SK-N-SH (cell line): ENCODE results near the gene TTLL7. TPM values are rescaled to one million over a fixed set of nuclear protein-coding genes. Genes with fewer than 3 reads are reported as not detected.

Experiments
- CTCF ChIA-PET: fragments of 300-600, 350-600 bp; formaldehyde crosslinking; extraction: SDS; loops from one replicate; lab custom pipeline; 2021; lab: Yijun Ruan, JAX
- POLR2A ChIA-PET: fragments of 350-600 bp; sonication (Branson Sonifier 250); formaldehyde crosslinking; extraction: SDS; loops from one replicate; lab custom pipeline; 2020; ENCODE audit warnings: antibody characterized with exemption, inconsistent platforms; lab: Yijun Ruan, JAX
- DNase-seq: peaks from one replicate; pipeline ENCODE4 v3.0.0; 2012
- H2AFZ ChIP-seq: fragments of 200-600 bp; sonication (generic); 2 replicates; pipeline ENCODE4 v1.8.1; 2016; ENCODE audit warnings: antibody characterized with exemption, mild to moderate bottlenecking, low read depth
- H3F3A ChIP-seq: fragments of 200-600 bp; sonication (generic); replicated peaks from 2 replicates; pipeline ENCODE3; 2016; ENCODE audit warnings: antibody characterized with exemption, mild to moderate bottlenecking; ENCODE audit not compliant: insufficient read depth
- H3K27ac ChIP-seq, 2 experiments: fragments of 200-500 bp in 1 of 2; fragments of 200-600 bp in 1 of 2; sonication (Bioruptor generic) in 1 of 2; sonication (generic), shearing (Covaris generic) in 1 of 2; 2 replicates each; pipeline versions ENCODE4 v1.5.1 to v1.6.1; 2014 to 2016; ENCODE audit warnings: low read depth in 2 of 2, inconsistent platforms in 1 of 2, low read length in 1 of 2, mild to moderate bottlenecking in 1 of 2, mixed read lengths in 1 of 2
- H3K27me3 ChIP-seq: fragments of 200-600 bp; sonication (generic), shearing (Covaris generic); 2 replicates; pipeline ENCODE4 v1.6.1; 2016; ENCODE audit warnings: mixed run types; ENCODE audit not compliant: insufficient read depth
- H3K36me3 ChIP-seq, 2 experiments: fragments of 200-500 bp in 1 of 2; fragments of 200-600 bp in 1 of 2; sonication (Bioruptor generic) in 1 of 2; sonication (generic) in 1 of 2; replicated peaks in 1 of 2; 2 replicates each; pipeline versions ENCODE3 to v1.5.1; 2014 to 2016; ENCODE audit warnings: low read length in 1 of 2, mild to moderate bottlenecking in 1 of 2; ENCODE audit not compliant: insufficient read depth in 2 of 2, control insufficient read depth in 1 of 2
- H3K4me1 ChIP-seq, 2 experiments: fragments of 200-500 bp in 1 of 2; fragments of 200-600 bp in 1 of 2; sonication (Bioruptor generic) in 1 of 2; sonication (generic), shearing (Covaris generic) in 1 of 2; 2 replicates each; pipeline versions ENCODE4 v1.5.1 to v1.6.1; 2014 to 2016; ENCODE audit warnings: low read depth in 1 of 2, low read length in 1 of 2, mixed run types in 1 of 2; ENCODE audit not compliant: insufficient read depth in 2 of 2, control insufficient read depth in 1 of 2
- H3K4me2 ChIP-seq: fragments of 200-600 bp; sonication (generic), shearing (Covaris generic); 2 replicates; pipeline ENCODE4 v1.6.1; 2017; ENCODE audit warnings: mixed run types
- H3K4me3 ChIP-seq, 2 experiments: fragments of 200-500 bp in 1 of 2; fragments of 200-600 bp in 1 of 2; sonication (Bioruptor generic) in 1 of 2; sonication (generic), shearing (Covaris generic) in 1 of 2; 2 replicates each; pipeline versions ENCODE4 v1.5.1 to v1.8.1; 2014 to 2016; ENCODE audit warnings: low read depth in 2 of 2, inconsistent platforms in 1 of 2, low read length in 1 of 2, mild to moderate bottlenecking in 1 of 2, mixed read lengths in 1 of 2, moderate library complexity in 1 of 2
- H3K79me2 ChIP-seq: fragments of 200-600 bp; sonication (generic); 2 replicates; pipeline ENCODE4 v1.8.1; 2017; ENCODE audit warnings: mild to moderate bottlenecking; ENCODE audit not compliant: insufficient read depth
- H3K9ac ChIP-seq: fragments of 200-600 bp; sonication (generic); 2 replicates; pipeline ENCODE4 v1.6.1; 2017; ENCODE audit warnings: mixed run types
- H3K9me2 ChIP-seq: fragments of 200-600 bp; sonication (generic); 2 replicates; pipeline ENCODE4 v1.6.1; 2017; ENCODE audit warnings: mixed run types
- H3K9me3 ChIP-seq: fragments of 200-600 bp; sonication (generic); 2 replicates; pipeline ENCODE4 v1.6.1; 2017; ENCODE audit warnings: mixed run types, mild to moderate bottlenecking, moderate library complexity
- H4K20me1 ChIP-seq: fragments of 200-600 bp; sonication (generic); 2 replicates; pipeline ENCODE4 v1.6.1; 2017; ENCODE audit warnings: mild to moderate bottlenecking, mixed run types; ENCODE audit not compliant: insufficient read depth
- CHD2 ChIP-seq: fragments of 150-350 bp; IDR thresholded peaks from 2 replicates; pipeline ENCODE4 v1.6.1; 2018; ENCODE audit warnings: low read length; ENCODE audit not compliant: partially characterized antibody
- EZH2phosphoT487 ChIP-seq: fragments of 200-600 bp; sonication (generic); IDR thresholded peaks from 2 replicates; pipeline ENCODE4 v1.6.1; 2017; ENCODE audit warnings: low read depth, mixed run types, mild to moderate bottlenecking, antibody characterized with exemption, moderate library complexity, borderline replicate concordance
- FOSL2 ChIP-seq: IDR thresholded peaks from 2 replicates; pipeline ENCODE4 v1.4.0; 2012; ENCODE audit warnings: low read depth, mild to moderate bottlenecking, moderate library complexity, borderline replicate concordance
- FOXM1 ChIP-seq: IDR thresholded peaks from 2 replicates; pipeline ENCODE4 v1.4.0; 2012; ENCODE audit warnings: low read depth, mild to moderate bottlenecking
- MXI1 ChIP-seq: IDR thresholded peaks from 2 replicates; pipeline ENCODE4 v1.6.1; 2012; ENCODE audit warnings: mild to moderate bottlenecking, low read depth, low read length, improper control_type of control experiment
- NFIC ChIP-seq: IDR thresholded peaks from 2 replicates; pipeline ENCODE4 v1.4.0; 2012; ENCODE audit warnings: borderline replicate concordance
- SIN3A ChIP-seq: IDR thresholded peaks from 2 replicates; pipeline ENCODE4 v1.6.1; 2012; ENCODE audit warnings: low read depth, mild to moderate bottlenecking, low read length, moderate library complexity, borderline replicate concordance
- TAF1 ChIP-seq: IDR thresholded peaks from 2 replicates; pipeline ENCODE4 v1.6.1; 2012; ENCODE audit warnings: low read depth, mild to moderate bottlenecking, low read length, moderate library complexity, borderline replicate concordance
- TCF12 ChIP-seq: IDR thresholded peaks from 2 replicates; pipeline ENCODE4 v1.4.0; 2012
- WGBS: methylation state at CpG from one replicate; pipeline ENCODE4 v1.1.6; 2017; ENCODE audit warnings: low lambda C conversion rate; 5-methylcytosine and 5-hydroxymethylcytosine counted together
- polyA plus RNA-seq, 3 experiments: library from polyadenylated mRNA; depleted of rRNA; stranded (reverse); fragments of >200 nt; gene quantifications; 2 replicates each; pipeline ENCODE4 v1.2.3, GENCODE V29; 2012
- TF ChIP-seq, protein P1 (sequence below): fragments of 150-350 bp; IDR thresholded peaks from 2 replicates; pipeline ENCODE4 v1.6.1; 2016; ENCODE audit warnings: mild to moderate bottlenecking, low read depth, low read length
- TF ChIP-seq, protein P2 (sequence below): fragments of 200-600 bp; sonication (generic); IDR thresholded peaks from 2 replicates; pipeline ENCODE4 v1.6.1; 2017; ENCODE audit warnings: antibody characterized with exemption, mild to moderate bottlenecking, moderate library complexity
- TF ChIP-seq, protein P3 (sequence below): IDR thresholded peaks from 2 replicates; pipeline ENCODE4 v1.4.0; 2012; ENCODE audit warnings: low read depth, borderline replicate concordance

Gene TTLL7
- polyA plus RNA-seq, 1 of the 3 experiments (the other 2 are of a cell fraction) = 7.3 TPM

DNA sequence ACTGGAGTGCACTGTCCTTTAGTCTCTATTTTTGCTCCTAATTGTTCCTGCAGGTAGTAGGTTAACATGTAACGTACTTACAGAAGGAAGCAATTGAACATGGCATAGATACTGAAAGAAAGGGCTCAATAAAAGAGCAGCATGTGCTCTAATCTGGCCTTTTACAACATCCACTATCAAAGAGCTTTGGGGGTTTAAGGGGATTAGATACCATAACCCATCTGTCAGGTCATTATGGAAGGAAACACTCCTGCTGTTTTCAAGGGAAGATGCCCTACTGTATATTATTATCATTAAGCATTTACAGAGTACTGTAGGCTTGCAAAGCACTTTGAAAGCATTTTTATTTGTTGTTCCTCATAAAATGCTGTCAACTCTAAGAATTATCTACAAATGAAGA lies 152.8 kb downstream of the TTLL7 start (continued):
- TF ChIP-seq, protein P1, sequence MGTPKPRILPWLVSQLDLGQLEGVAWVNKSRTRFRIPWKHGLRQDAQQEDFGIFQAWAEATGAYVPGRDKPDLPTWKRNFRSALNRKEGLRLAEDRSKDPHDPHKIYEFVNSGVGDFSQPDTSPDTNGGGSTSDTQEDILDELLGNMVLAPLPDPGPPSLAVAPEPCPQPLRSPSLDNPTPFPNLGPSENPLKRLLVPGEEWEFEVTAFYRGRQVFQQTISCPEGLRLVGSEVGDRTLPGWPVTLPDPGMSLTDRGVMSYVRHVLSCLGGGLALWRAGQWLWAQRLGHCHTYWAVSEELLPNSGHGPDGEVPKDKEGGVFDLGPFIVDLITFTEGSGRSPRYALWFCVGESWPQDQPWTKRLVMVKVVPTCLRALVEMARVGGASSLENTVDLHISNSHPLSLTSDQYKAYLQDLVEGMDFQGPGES = no peak
- TF ChIP-seq CHD2 (no peak), FOXM1 (no peak)
- TF ChIP-seq, all 33 proteins: peak for 0

DNA sequence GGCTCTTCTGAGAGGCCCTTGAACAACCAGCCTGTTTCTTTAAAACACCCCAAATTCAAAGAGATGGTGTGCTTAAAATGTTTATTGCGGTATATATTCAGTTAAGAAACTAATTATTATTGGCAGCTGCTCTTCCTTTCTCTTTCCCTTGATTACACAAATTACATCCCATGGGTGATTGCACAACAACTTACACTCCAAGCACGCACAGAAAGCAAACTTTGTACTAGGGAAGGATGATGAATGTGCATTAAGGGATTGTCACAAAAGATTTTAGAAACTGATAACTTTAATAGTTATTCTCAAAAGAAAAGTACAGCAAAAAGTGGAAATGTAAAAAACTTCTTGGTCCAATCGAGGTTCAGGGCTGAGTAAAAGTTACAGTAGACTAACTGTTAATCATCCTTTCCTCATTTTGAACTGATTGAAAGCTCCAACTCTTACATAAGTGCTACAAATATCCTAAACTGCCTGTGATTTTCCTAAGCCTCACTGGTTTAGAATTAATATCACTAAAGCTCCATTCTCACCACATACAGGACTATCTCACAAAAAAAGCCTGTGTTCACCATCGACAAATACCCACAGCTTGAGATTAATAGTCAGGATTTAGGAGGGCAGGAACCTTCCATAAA lies 153.4 kb downstream of the TTLL7 start:
- TF ChIP-seq TCF12 = no peak
- TF ChIP-seq MXI1 = no peak
- TF ChIP-seq NFIC = no peak
- TF ChIP-seq, protein P2, sequence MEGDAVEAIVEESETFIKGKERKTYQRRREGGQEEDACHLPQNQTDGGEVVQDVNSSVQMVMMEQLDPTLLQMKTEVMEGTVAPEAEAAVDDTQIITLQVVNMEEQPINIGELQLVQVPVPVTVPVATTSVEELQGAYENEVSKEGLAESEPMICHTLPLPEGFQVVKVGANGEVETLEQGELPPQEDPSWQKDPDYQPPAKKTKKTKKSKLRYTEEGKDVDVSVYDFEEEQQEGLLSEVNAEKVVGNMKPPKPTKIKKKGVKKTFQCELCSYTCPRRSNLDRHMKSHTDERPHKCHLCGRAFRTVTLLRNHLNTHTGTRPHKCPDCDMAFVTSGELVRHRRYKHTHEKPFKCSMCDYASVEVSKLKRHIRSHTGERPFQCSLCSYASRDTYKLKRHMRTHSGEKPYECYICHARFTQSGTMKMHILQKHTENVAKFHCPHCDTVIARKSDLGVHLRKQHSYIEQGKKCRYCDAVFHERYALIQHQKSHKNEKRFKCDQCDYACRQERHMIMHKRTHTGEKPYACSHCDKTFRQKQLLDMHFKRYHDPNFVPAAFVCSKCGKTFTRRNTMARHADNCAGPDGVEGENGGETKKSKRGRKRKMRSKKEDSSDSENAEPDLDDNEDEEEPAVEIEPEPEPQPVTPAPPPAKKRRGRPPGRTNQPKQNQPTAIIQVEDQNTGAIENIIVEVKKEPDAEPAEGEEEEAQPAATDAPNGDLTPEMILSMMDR = no peak
- TF ChIP-seq SIN3A = no peak
- no peak for TF ChIP-seq EZH2phosphoT487
- no peak for TF ChIP-seq FOSL2
- TF ChIP-seq, protein P3, sequence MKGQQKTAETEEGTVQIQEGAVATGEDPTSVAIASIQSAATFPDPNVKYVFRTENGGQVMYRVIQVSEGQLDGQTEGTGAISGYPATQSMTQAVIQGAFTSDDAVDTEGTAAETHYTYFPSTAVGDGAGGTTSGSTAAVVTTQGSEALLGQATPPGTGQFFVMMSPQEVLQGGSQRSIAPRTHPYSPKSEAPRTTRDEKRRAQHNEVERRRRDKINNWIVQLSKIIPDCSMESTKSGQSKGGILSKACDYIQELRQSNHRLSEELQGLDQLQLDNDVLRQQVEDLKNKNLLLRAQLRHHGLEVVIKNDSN = no peak
- no peaks in the 10 kb centered on the region for H3K9me3 ChIP-seq
- H3K27me3 ChIP-seq = no peaks in the 10 kb centered on the region
- no peaks in the 10 kb centered on the region for H3K79me2 ChIP-seq
- peaks cover 0 to 10% of the 10 kb centered on the region in 2 experiments; a peak in 1 of 4 replicates for H3K4me1 ChIP-seq
- H3K36me3 ChIP-seq = no peaks in the 10 kb centered on the region
- DNase-seq = no peak
- H3F3A ChIP-seq = no peaks in the 10 kb centered on the region
- no peaks in the 10 kb centered on the region for H4K20me1 ChIP-seq
- WGBS = 34% methylated on average over 4 of the region's 4 CpGs
- H3K4me3 ChIP-seq = no peak overlapping the region
- ChIA-PET POLR2A (no interaction called here), CTCF (no interaction called here)
- no peak overlapping the region for H2AFZ ChIP-seq
- no peak overlapping the region for H3K27ac ChIP-seq
- no peak overlapping the region for H3K4me2 ChIP-seq
- H3K9ac ChIP-seq = no peak overlapping the region
- H3K9me2 ChIP-seq = no peaks in the 10 kb centered on the region

DNA sequence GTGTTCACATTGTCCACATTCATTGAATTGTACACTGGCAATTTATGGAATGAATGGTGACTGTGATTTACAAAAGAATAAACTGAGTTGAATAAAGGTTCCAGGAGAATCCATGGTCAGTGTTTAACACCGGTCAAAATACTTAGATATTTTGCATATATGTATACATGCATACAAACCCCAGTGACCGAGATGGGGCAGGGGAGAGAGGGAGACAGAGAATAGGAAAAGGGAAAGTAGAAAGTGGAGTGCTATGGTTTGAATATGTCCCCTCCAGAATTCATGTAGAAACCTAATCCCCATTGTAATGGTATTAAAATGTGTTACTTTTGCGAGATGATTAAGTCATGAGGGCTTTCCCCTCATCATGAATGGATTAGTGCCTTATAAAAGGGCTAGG lies 154.4 kb downstream of the TTLL7 start:
- Histone ChIP-seq H2AFZ (no peak overlapping the region), H3K4me2 (no peak overlapping the region), H3K9ac (no peak overlapping the region), H3K79me2 (no peaks in the 10 kb centered on the region), H3K4me1 (peaks cover 0 to 10% of the 10 kb centered on the region in 2 experiments; a peak in 1 of 4 replicates), H4K20me1 (no peaks in the 10 kb centered on the region), H3K27me3 (no peaks in the 10 kb centered on the region), H3K9me2 (no peaks in the 10 kb centered on the region), H3K27ac (no peak overlapping the region), H3K4me3 (no peak overlapping the region), H3F3A (no peaks in the 10 kb centered on the region), H3K36me3 (no peaks in the 10 kb centered on the region), H3K9me3 (no peaks in the 10 kb centered on the region)
- 39% methylated on average over 3 of the region's 3 CpGs for WGBS
- POLR2A ChIA-PET = no interaction called here
- no peak for DNase-seq
- TF ChIP-seq TAF1 = no peak
- TF ChIP-seq NFIC = no peak
- CTCF ChIA-PET = no interaction called here
